ENCODE measurements around the gene CACNA1B.

GRCh38 chr9:137987244-137988030 lies 109.9 kb downstream of the CACNA1B start:
- TF ChIP-seq CTCF (IDR thresholded peaks at IDR 0.05): no peak
- no peak for TF ChIP-seq POLR2A (IDR thresholded peaks at IDR 0.05)
- no peak for TF ChIP-seq EP300 (IDR thresholded peaks at IDR 0.05)
